ENCODE results near the gene ELK1. TPM values are rescaled to one million over a fixed set of nuclear protein-coding genes. Genes with fewer than 3 reads are reported as not detected.

ELK1 gene
- total and polyA plus RNA-seq, 2 of the 8 experiments (the other 6 are each of a cell fraction or from before 2014, with no cell fraction given), result 31.9 to 42.2 TPM

GRCh38 chrX:47587906-47588735 is 62.2 kb downstream of the ELK1 start:
- H3K23me2 ChIP-seq (ENCODE audit: low read depth, low read length), result no peaks in the 10 kb centered on the region
- CTCF ChIA-PET (ENCODE audit: partially characterized antibody), result interaction anchor here (1.5 kb wide), 1 partner anchor 19 kb away, joined by 5 read pairs; no protein-coding TSS in a partner anchor

More at GRCh38 chrX:47587906-47588735, 62.2 kb downstream of the ELK1 start:
- H2BK12ac ChIP-seq (ENCODE audit: low read depth, low read length), result no peak overlapping the region
- peaks cover 0 to 2% (median 0%) of the 10 kb centered on the region in 4 experiments; a peak in 2 of 7 replicates for H3K4me1 ChIP-seq (replicated peaks in 1 of 4; ENCODE audit: control insufficient read depth in 3 of 4, insufficient read depth in 4 of 4, low read length in 3 of 4)
- no peak overlapping the region for H3K4me3 ChIP-seq (ENCODE audit: extremely low read depth in 1 of 4, insufficient read depth in 2 of 4, low read depth in 3 of 4, low read length in 4 of 4)
- H3K27ac ChIP-seq (ENCODE audit: low read depth, low read length), result no peak overlapping the region
- H3K36me3 ChIP-seq (ENCODE audit: control insufficient read depth in 2 of 4, insufficient read depth in 4 of 4, low read length in 3 of 4), result no peaks in the 10 kb centered on the region; a peak in 1 of 8 replicates
- H3K23ac ChIP-seq (ENCODE audit: insufficient read length), result no peak overlapping the region
- no peaks in the 10 kb centered on the region for H3K9me3 ChIP-seq (ENCODE audit: insufficient read depth in 2 of 2, low read depth in 1 of 2, low read length in 1 of 2)
- POLR2A ChIA-PET (ENCODE audit: partially characterized antibody), result no interaction called here
- H2BK20ac ChIP-seq (ENCODE audit: low read length), result no peak overlapping the region
- no peaks in the 10 kb centered on the region for H3K79me1 ChIP-seq (ENCODE audit: low read depth, low read length)
- no peaks in the 10 kb centered on the region for H3K79me2 ChIP-seq (ENCODE audit: control insufficient read depth in 1 of 2, insufficient read depth in 2 of 2, low read length in 2 of 2)
- TF ChIP-seq TCF12 (IDR thresholded peaks at IDR 0.05; ENCODE audit: low read depth, low read length) (no peak), EGR1 (IDR thresholded peaks at IDR 0.05; ENCODE audit: borderline replicate concordance, low read depth, low read length) (no peak), ATF2 (IDR thresholded peaks at IDR 0.05; ENCODE audit: low read length) (no peak), KDM1A (IDR thresholded peaks at IDR 0.05; ENCODE audit: borderline replicate concordance, low read length) (no peak), RNF2 (IDR thresholded peaks at IDR 0.05; ENCODE audit: borderline replicate concordance, low read depth, low read length, missing control alignments, poor library complexity, severe bottlenecking) (no peak), CBX8 (IDR thresholded peaks at IDR 0.05; ENCODE audit: borderline replicate concordance, low read depth, low read length) (no peak), HDAC2 (IDR thresholded peaks at IDR 0.05; ENCODE audit: borderline replicate concordance in 1 of 2, low read depth in 2 of 2, low read length in 2 of 2) (no peak), GABPA (IDR thresholded peaks at IDR 0.05; ENCODE audit: borderline replicate concordance, insufficient read depth, low read length) (no peak), SP4 (IDR thresholded peaks at IDR 0.05; ENCODE audit: low read length) (no peak), SRF (IDR thresholded peaks at IDR 0.05; ENCODE audit: low read depth, low read length) (no peak)
- H4K5ac ChIP-seq (ENCODE audit: insufficient read length, low read depth, low read length), result no peak overlapping the region
- no peak overlapping the region for H3K56ac ChIP-seq (replicated peaks; ENCODE audit: insufficient read length, low read depth, low read length)
- DNase-seq (ENCODE audit: low read depth in 1 of 2, low spot score in 2 of 2) (no peak), FAIRE-seq (no peak)
- H4K91ac ChIP-seq (replicated peaks; ENCODE audit: insufficient read length, low read length), result no peak overlapping the region
- H3K9ac ChIP-seq (replicated peaks in 1 of 4; ENCODE audit: extremely low read depth in 1 of 4, low read depth in 3 of 4, low read length in 3 of 4), result no peak overlapping the region
- WGBS, 2 experiments (ENCODE audit: extremely low coverage in 1 of 2, insufficient coverage in 1 of 2, insufficient read length in 1 of 2, insufficient replicate concordance in 2 of 2, low coverage in 1 of 2, low lambda C conversion rate in 2 of 2, missing lambda C conversion rate in 1 of 2), result 89% methylated on average over 9 of the region's 16 CpGs; no CpG with 5 or more reads in 1 of the 2 experiments
- H4K20me1 ChIP-seq (replicated peaks in 1 of 2; ENCODE audit: control insufficient read depth in 1 of 2, insufficient read depth in 2 of 2, low read length in 2 of 2), result no peaks in the 10 kb centered on the region
- no peak overlapping the region for H2BK120ac ChIP-seq (replicated peaks; ENCODE audit: low read depth, low read length)
- no peak overlapping the region for H2BK5ac ChIP-seq (ENCODE audit: low read depth, low read length)
- no peak overlapping the region for H3K4me2 ChIP-seq (ENCODE audit: insufficient read depth in 1 of 2, low read depth in 2 of 2, low read length in 2 of 2)
- no peak overlapping the region for H2BK15ac ChIP-seq (ENCODE audit: low read length)
- H2AK5ac ChIP-seq (ENCODE audit: low read depth, low read length), result no peak overlapping the region
- no peak overlapping the region for H2AFZ ChIP-seq (ENCODE audit: low read length)
- no peak overlapping the region for H3K14ac ChIP-seq (ENCODE audit: insufficient read length)
- no peak overlapping the region for H3K18ac ChIP-seq (ENCODE audit: extremely low read depth, low read length)
- H4K8ac ChIP-seq (ENCODE audit: extremely low read depth, insufficient read depth, low read length), result no peak overlapping the region
- no peak overlapping the region for H3K4ac ChIP-seq (replicated peaks; ENCODE audit: insufficient read length, low read depth, low read length)
- no peaks in the 10 kb centered on the region for H3K27me3 ChIP-seq (replicated peaks in 1 of 4; ENCODE audit: control insufficient read depth in 3 of 4, extremely low read depth in 1 of 4, insufficient read depth in 3 of 4, low read length in 3 of 4)

Measured in H1 (cell line).